Measurements from ENCODE around the gene CSNK2B.
A peak's percentile ranks its signal among the peaks of the same experiment; 100 is the strongest.

CSNK2B gene

DNA sequence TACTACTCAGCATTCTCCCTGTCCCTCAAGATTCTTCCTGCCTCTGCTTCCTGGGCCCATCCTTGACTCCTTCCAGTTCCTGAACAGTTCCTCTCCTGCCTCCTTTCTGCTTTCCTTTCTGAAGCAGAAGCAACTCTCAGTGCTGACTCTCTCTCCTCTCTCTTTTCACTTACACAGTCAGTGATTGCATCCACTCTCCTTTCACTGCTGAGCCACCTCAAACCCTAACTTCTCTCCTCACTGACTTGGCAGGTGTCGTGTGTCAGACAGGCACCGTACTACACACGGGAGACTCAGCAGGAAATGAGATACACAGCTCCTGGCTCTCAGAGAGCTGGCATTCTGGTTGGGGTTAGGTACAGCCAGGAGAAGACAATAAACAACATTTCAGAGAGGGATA is 31.7 kb downstream of the CSNK2B start:
- no peak for DNase-seq (ENCODE audit: extremely low spot score)
- ChIA-PET CTCF (no interaction called here), POLR2A (no interaction called here)
- TF ChIP-seq FOXA1 (IDR thresholded peaks at IDR 0.05) (no peak), HDGF (IDR thresholded peaks at IDR 0.05; ENCODE audit: borderline replicate concordance) (no peak), TARDBP (IDR thresholded peaks at IDR 0.05) (no peak), LEF1 (IDR thresholded peaks at IDR 0.05; ENCODE audit: borderline replicate concordance) (no peak), ARNT (IDR thresholded peaks at IDR 0.05) (no peak)

DNA sequence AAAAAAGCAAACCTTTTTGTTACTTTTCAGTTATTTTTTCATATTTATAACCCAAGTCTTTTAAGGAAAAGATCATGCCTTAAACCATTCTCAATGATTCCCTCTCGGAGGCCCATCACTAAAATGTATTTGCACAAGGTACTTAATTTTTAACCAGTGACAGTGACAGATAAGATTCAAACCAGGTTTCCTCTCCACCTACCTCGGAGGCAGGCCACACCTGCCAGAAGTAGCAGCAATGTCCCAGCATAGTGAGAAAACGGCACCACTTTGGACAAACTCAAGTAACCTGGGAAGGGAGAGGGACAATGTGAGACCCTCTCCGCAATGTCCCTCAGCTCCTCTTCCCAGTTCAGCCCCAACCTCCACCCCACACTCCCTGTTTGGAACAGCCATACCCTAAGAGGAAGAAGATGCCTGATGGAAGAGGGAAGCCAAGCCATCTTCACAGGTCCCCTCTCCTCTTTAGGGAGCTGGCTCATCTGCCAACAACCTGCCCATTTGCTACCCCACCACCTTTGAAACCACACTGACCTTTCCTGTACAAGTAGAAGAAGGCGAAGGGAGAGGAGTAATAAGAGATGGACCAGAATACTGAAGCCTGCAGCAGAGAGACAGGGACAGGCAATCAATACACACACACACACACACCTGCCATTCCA is 35.0 kb downstream of the CSNK2B start:
- no peak for DNase-seq (ENCODE audit: extremely low spot score)
- TF ChIP-seq FOXA1 (IDR thresholded peaks at IDR 0.05) (no peak), CTBP1 (IDR thresholded peaks at IDR 0.05; ENCODE audit: borderline replicate concordance) (no peak), PKNOX1 (IDR thresholded peaks at IDR 0.05) (no peak), LEF1 (IDR thresholded peaks at IDR 0.05; ENCODE audit: borderline replicate concordance) (no peak), NFRKB (IDR thresholded peaks at IDR 0.05) (no peak), FOXM1 (IDR thresholded peaks at IDR 0.05; ENCODE audit: borderline replicate concordance) (no peak), TARDBP (IDR thresholded peaks at IDR 0.05) (no peak), FOXK2 (IDR thresholded peaks at IDR 0.05) (no peak), ARNT (IDR thresholded peaks at IDR 0.05) (no peak), BHLHE40 (IDR thresholded peaks at IDR 0.05; ENCODE audit: borderline replicate concordance) (no peak), SUZ12 (IDR thresholded peaks at IDR 0.05) (no peak), ELF4 (IDR thresholded peaks at IDR 0.05) (no peak), L3MBTL2 (conservative IDR thresholded peaks at IDR 0.05) (no peak)
- ChIA-PET POLR2A (interaction anchor here (0.5 kb wide), 1 partner anchor 70 kb away, joined by 4 read pairs; no protein-coding TSS in a partner anchor), CTCF (no interaction called here)

GRCh38 chr6:31701666-31702404 is 36.0 kb downstream of the CSNK2B start:
- CTCF ChIA-PET: no interaction called here
- DNase-seq (ENCODE audit: extremely low spot score): no peak
- POLR2A ChIA-PET: interaction anchor here (0.5 to 2.9 kb wide), 10 partner anchors 9 to 268 kb away, joined by 3 to 43 read pairs (median 6); partner anchors contain the start of genes C6orf47, CLIC1, DDAH2 and LSM2
- TF ChIP-seq HDGF (IDR thresholded peaks at IDR 0.05; ENCODE audit: borderline replicate concordance): no peak
- TF ChIP-seq LEF1 (IDR thresholded peaks at IDR 0.05; ENCODE audit: borderline replicate concordance): no peak
- TF ChIP-seq ZNF384 (IDR thresholded peaks at IDR 0.05): no peak

- CTCF ChIA-PET: interaction anchor here (1.4 kb wide), 1 partner anchor 67 kb away, joined by 5 read pairs; no protein-coding TSS in a partner anchor
- no peak for TF ChIP-seq CTBP1 (IDR thresholded peaks at IDR 0.05; ENCODE audit: borderline replicate concordance)
- TF ChIP-seq SP1 (IDR thresholded peaks at IDR 0.05): no peak
- TF ChIP-seq L3MBTL2 (conservative IDR thresholded peaks at IDR 0.05): no peak
- no peak for TF ChIP-seq SUZ12 (IDR thresholded peaks at IDR 0.05)
- TF ChIP-seq ZNF384 (IDR thresholded peaks at IDR 0.05): no peak
- no peak for TF ChIP-seq ELF4 (IDR thresholded peaks at IDR 0.05)
- no peak for TF ChIP-seq ARNT (IDR thresholded peaks at IDR 0.05)
- no peak for TF ChIP-seq FOXK2 (IDR thresholded peaks at IDR 0.05)
- no peak for TF ChIP-seq LEF1 (IDR thresholded peaks at IDR 0.05; ENCODE audit: borderline replicate concordance)
- TF ChIP-seq FOXM1 (IDR thresholded peaks at IDR 0.05; ENCODE audit: borderline replicate concordance): no peak
- TF ChIP-seq HDGF (IDR thresholded peaks at IDR 0.05; ENCODE audit: borderline replicate concordance): no peak
- TF ChIP-seq PKNOX1 (IDR thresholded peaks at IDR 0.05): no peak
- no peak for TF ChIP-seq NFRKB (IDR thresholded peaks at IDR 0.05)
- TF ChIP-seq FOXA1 (IDR thresholded peaks at IDR 0.05): no peak
- no peak for TF ChIP-seq BHLHE40 (IDR thresholded peaks at IDR 0.05; ENCODE audit: borderline replicate concordance)
- DNase-seq (ENCODE audit: extremely low spot score): no peak
- POLR2A ChIA-PET: interaction anchor here (0.7 to 2.9 kb wide), 13 partner anchors 10 to 268 kb away, joined by 3 to 43 read pairs (median 6); partner anchors contain the start of genes C6orf47, CLIC1, DDAH2 and HSPA1B
Observed at GRCh38 chr6:31702405-31702818, 36.5 kb downstream of the CSNK2B start.

- ChIA-PET CTCF (interaction anchor here (0.6 to 1.4 kb wide), 5 partner anchors 36 to 127 kb away, joined by 3 to 5 read pairs (median 3); partner anchors contain the start of genes MSH5 and VARS1), POLR2A (interaction anchor here (0.6 to 2.9 kb wide), 27 partner anchors 10 to 267 kb away, joined by 3 to 43 read pairs (median 4); partner anchors contain the start of genes BAG6, C6orf47, CLIC1 and CSNK2B)
- peak; percentile 99 for DNase-seq (ENCODE audit: extremely low spot score)
- TF ChIP-seq PKNOX1 (IDR thresholded peaks at IDR 0.05) (peak; percentile 34; the same call in 1 of the 2 replicates), BHLHE40 (IDR thresholded peaks at IDR 0.05; ENCODE audit: borderline replicate concordance) (peak; percentile 54; the same call in 1 of the 2 replicates), L3MBTL2 (conservative IDR thresholded peaks at IDR 0.05) (peak; percentile 43), ELF4 (IDR thresholded peaks at IDR 0.05) (peak; percentile 32; the same call in 1 of the 2 replicates), CTBP1 (IDR thresholded peaks at IDR 0.05; ENCODE audit: borderline replicate concordance) (no peak), NFRKB (IDR thresholded peaks at IDR 0.05) (no peak)
Observed at GRCh38 chr6:31702819-31703716, 37.2 kb downstream of the CSNK2B start, which contains the start of gene ABHD16A. TSS of gene ABHD16A (minus strand) at chr6:31703324. CDS start at chr6:31703281, 43 bp downstream.
